Measurements from ENCODE around the gene PHF21B.

DNA sequence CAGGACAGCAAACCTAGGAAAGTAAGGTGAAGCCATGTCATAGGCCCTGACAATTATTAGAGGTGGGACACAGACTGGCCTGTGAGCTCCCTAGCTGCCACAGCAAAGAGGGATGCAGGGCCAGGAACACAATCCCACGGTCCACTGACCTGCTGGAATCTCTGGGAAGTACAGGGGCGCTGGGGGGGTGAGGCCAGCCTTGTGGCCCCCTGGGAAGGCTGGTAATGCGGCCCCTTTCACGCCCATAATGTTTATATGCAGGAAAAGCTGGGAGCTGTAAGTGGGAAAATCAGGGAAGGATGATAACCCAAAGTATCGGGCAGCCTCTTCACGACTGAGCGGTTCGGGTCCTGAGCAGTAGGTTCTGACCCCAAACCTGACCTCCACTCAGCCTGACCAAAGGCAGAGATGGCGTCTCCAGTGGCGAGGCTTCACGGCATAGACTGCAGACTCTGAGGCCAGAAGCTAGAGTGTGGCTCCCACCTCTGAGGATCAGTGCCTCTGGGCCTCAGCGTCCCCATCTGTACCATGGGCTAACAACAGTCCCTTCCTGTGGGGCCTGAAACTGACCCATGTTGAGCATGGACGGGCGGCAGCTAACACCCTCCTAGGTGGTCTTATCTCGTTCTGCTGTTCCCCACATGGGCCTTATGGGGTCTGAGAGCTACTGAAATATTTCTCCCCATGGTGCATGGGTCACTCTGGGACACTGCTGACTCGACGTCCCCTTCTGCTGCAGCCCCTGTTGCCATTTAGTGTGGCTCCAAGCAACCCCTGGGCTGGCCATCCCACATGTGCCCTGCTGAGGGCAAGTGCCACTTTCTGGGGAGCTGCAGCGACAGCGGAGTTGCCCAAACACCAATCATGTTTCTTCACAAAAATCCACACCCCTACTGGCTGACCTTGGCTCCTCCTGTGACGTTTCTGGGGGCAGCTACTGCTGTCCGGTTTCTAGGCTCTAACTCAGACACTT, 101.8 kb downstream of the PHF21B start:
- TF ChIP-seq EP300 (IDR thresholded peaks at IDR 0.05; ENCODE audit: borderline replicate concordance) (no peak), RAD21 (IDR thresholded peaks at IDR 0.05; ENCODE audit: low read depth) (no peak)

Data from Ishikawa (cell line).